COR-L47 (cell line): ENCODE measurements around the gene C3orf22.

Experiments
- DNase-seq: peaks from one replicate; lab custom pipeline; 2025; lab: John Stamatoyannopoulos, UW

Gene C3orf22

GRCh38 chr3:126527455-126528211 lies 31.1 kb downstream of the C3orf22 start:
- DNase-seq, result no peak

- DNase-seq, result no peak
These were observed 31.7 kb downstream of the C3orf22 start for GRCh38 chr3:126527006-126527405.

- no peak for DNase-seq
These were observed 32.1 kb downstream of the C3orf22 start for GRCh38 chr3:126526668-126527005.

GRCh38 chr3:126525853-126526667 lies 32.7 kb downstream of the C3orf22 start:
- no peak for DNase-seq

- no peak for DNase-seq
These were observed 33.5 kb downstream of the C3orf22 start for GRCh38 chr3:126525091-126525852.

- peak; percentile 46 for DNase-seq
These were observed 34.2 kb downstream of the C3orf22 start for GRCh38 chr3:126524429-126524988.

GRCh38 chr3:126523745-126524428 lies 34.8 kb downstream of the C3orf22 start, which contains the start of gene CHST13:
Gene CHST13, plus strand, starts transcription at chr3:126524155. Its CDS starts 178 bp downstream, at chr3:126524333.
- peak; percentile 48 for DNase-seq

GRCh38 chr3:126522363-126522788 lies 36.4 kb downstream of the C3orf22 start:
- peak; percentile 57 for DNase-seq

GRCh38 chr3:126521122-126521891 lies 37.4 kb downstream of the C3orf22 start:
- DNase-seq, result no peak

- no peak for DNase-seq
These were observed 39.0 kb downstream of the C3orf22 start for GRCh38 chr3:126519506-126520455.

GRCh38 chr3:126518779-126519177 lies 40.0 kb downstream of the C3orf22 start:
- DNase-seq, result no peak

GRCh38 chr3:126517986-126518778 lies 40.5 kb downstream of the C3orf22 start:
- DNase-seq, result no peak

GRCh38 chr3:126517291-126517951 lies 41.3 kb downstream of the C3orf22 start, which contains the start of gene UROC1:
Gene UROC1, minus strand, starts transcription at chr3:126517773. Its CDS starts 54 bp downstream, at chr3:126517719.
- no peak for DNase-seq

GRCh38 chr3:126516936-126517290 lies 41.8 kb downstream of the C3orf22 start:
- no peak for DNase-seq

GRCh38 chr3:126516152-126516935 lies 42.4 kb downstream of the C3orf22 start:
- no peak for DNase-seq

- peak; percentile 90 for DNase-seq
These were observed 43.5 kb downstream of the C3orf22 start for GRCh38 chr3:126515066-126515706.

GRCh38 chr3:126514161-126514560 lies 44.6 kb downstream of the C3orf22 start:
- DNase-seq, result no peak
